HG03064 (cell line): ENCODE data around the gene GAK.

Experiments
- ATAC-seq: cut with Tn5 transposase; IDR thresholded peaks from one replicate; pipeline ENCODE4 v1.9.1; 2021; ENCODE audit warnings: low read depth; ENCODE audit not compliant: unreplicated experiment

GAK gene

DNA sequence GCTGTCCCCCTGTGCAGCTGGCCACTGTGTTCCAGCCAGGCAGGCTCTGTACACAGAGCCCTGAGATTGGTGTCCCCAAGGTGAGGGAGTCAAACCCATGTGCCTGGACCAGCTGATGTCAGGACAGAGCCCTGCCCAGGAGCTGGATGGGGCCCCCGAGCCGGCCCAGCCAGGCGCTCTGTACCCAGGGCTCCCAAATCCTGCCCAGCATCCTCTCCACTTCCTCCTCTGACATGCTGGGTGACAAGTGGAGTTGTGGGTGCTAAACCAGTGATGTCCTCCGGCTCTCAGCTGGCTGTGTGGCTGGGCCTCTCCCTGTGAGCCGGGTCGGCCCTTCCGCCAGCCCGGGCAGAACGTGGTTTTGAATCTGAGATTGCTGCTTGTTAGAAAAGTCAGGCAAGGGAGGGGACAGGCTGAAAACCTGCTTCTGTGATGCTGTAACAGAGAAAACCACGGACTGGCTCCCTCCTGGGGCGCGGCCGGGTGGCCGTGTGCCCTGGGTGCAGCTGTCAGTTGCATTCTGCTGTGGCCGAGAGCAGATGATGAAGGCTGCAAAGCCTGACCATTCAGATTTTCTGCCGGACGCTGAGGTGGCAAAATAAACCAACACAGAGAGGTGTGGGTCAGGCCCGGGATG, 98.3 kb downstream of the GAK start:
- ATAC-seq = no peak

DNA sequence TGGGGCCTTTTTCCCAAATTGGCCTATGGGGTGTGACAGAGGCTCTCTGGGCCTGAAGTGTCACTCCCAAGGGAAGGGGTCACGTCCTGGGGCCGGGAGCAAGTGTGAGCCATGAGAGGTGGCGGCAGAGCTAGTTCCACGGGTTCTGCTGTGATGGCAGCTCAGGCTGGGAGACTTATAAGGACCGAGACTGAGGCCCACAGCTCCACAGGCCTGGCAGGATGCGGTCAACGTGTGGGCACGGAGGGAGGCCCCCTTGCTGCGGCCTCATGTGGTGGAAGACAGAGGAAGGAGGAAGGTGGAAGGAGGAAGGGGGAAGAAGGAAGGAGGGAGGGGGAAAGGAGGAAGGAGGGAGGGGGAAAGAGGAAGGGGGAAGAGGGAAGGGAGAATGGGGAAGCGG, 99.0 kb downstream of the GAK start:
- no peak for ATAC-seq

DNA sequence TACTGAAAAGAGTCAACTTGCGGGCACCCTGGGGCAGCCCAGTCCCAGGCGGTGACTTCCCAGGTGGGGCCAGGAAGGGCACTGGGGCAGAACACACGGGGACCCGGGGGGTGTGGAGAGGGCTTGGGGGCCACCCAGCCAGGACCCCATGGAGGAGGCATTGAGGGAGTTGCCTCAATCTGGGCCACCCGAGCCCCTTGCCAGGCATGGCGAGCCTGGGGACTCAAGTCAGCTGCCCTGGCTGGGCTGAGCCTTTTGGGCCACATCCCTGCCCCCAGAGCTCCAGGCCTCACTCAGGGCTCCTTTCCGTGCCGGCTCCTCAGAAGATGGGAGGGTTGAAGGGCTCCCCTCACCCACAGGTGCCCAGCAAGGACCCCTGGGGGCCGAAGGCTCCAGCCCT, 99.6 kb downstream of the GAK start:
- ATAC-seq = no peak

DNA sequence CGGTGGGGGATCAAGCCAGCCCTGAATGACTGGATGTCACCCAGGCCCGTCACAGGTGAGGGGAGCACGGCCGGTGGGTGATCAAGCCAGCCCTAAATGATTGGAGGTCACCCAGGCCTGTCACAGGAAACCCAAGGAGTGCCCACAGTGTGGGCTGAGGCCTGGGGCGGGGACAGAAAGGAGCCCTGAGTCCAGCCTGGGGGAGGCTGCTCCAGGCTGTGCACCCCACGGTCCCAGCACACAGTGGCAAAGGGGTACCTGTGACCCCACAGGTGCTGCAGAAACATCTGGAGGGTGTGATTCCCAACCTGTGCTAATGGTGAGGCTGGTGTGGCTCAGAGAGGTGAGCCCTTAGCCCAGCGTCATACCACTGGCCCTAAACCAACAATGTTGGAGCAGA, 100.0 kb downstream of the GAK start:
- ATAC-seq = no peak

DNA sequence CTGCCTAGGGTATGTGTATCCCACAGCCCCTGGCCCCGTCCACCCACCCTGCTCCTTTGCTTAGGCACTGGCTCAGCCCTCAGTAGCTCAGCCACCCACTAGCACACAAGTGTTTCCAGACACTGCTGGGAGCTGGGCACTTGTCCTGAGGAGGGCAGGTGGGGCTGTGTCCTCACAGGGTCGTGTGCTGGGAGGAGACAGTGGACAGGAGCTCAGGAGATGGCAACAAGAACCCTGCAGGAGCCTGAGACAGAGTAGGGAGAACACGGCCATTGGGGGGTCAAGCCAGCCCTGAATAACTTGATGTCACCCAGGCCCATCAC, 100.7 kb downstream of the GAK start:
- no peak for ATAC-seq

DNA sequence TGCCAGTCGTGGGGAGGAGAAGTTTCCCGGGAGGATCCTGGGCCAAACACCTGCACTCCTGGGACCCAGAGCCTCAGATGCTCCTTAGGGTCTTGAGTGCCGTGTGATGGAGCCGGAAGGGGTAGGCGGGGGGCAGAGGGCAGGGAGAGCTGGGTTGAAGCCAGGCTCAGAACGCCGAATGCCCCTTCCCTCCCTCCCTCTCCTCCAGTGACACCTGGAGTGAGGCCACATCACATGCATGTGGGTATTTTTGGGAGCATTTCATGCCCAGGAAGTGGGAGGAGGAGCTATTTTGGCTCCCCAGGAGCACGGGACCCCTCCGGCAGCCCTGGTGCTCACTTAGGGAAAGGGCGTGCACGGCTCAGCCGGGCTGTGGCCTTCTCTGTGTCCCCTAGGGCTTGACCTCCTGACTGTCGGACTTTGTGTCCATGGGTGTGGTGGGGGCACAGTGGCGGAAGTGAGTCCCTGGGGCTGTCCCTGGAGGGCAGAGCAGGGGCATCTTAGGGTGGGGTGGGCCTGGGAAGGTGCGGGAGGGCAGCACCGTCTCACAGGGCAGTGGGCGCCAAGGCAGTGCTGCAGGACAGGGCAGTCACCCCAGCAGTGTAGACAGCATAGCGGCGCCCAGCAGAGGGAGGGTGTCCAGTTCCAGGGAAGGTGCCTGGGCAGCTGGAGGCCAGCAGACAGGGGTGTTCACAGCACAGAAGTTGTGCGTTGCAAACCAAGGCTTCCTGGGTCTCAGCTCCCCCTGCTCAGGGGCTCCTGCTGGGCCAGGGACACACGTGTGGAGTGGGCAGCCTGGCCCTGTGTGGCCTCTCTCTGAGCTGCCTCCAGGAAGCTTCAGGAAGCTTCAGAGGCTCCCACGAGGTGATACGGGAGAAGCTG, 101.3 kb downstream of the GAK start:
- ATAC-seq = no peak

DNA sequence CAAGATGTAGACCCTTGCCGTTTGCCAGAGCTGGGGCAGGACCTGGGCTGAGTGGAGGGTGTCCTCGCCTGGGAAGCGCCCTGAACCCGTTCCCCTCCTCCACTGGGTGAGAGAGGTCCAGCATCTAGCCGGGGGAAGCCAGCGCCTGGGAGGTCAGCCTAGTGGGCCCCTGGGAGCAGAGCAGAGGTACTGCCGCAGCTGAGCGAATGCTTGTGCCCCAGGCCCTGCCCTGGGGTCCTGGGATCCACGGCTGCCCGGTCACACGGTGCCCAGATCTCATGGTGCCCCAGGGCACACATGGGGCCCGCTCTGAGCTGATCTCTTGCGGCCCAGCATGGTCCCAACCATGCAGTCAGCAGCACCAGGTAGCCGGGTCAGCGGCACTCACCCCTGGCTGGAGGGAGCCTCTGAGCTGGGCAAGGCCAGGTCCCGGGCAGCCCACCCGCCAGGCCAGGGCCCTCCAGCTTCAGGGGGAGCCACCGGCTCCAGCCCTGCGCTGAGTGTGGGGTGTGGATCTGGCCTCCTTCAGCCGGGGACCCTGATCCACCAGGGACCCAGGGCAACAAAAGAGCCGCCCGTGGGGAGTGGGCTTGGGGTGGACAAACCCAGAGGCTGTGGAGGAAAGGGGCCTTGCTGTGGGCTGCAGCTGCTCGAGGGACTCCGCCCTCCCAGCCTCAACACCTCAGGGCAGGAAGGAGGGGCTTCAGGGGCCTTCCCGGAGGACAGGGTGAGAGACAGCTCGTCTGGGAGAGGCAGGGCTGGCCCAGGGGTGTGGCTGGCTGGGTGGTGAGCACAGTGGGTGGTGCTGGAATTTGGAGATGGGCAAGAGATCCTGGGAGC, 102.1 kb downstream of the GAK start:
- ATAC-seq = no peak

DNA sequence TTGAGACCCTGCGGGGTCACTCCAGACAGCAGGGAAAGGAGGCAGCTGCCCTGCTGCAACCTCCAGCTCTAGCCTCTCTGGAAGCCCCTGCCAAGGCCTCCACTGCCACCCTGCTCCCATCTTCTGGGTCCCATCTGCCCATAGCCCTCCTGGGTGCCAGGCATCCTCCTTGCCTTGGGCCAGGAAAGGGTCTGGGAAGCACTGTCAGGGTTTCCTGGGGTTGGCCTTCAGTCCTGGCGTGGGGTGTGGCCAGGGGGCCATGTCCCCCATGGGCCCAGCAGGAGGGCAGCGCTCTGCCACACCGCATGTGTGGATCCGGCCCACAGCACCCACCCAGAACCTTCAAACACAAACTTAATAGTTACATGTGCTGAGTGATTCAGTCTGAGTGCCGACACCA, 102.8 kb downstream of the GAK start:
- no peak for ATAC-seq

DNA sequence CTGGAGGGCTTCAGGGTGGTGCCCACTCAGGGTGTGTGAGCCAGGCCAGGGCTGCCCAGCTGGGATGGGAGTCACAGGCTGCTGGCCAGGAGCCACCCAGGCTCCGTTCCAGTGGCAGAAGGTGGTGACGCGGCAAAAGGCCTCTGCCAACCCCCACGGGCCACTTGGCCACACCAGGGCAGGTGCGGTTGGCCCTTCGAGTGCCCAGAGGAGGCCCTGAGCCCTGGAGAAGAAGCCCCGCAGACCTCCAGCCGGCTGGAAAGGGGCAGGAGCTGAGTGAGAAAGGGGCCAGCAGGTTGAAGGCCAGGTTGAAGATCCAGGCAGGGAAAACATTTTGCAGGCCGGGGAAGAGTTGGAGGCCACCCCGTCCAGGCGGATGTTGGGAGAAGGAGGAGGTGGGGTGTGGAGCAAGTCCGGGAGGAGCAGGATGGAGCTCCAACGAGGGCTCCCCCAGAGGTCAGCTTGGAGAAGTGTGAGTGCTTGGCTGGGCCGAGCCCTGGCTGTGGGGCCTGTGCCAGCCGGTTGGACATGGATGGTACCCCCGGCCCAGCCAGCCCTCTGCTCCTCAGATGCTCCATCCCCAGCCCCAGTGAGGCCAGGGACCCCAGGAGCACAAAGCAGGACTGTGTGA, 103.4 kb downstream of the GAK start:
- ATAC-seq = no peak

DNA sequence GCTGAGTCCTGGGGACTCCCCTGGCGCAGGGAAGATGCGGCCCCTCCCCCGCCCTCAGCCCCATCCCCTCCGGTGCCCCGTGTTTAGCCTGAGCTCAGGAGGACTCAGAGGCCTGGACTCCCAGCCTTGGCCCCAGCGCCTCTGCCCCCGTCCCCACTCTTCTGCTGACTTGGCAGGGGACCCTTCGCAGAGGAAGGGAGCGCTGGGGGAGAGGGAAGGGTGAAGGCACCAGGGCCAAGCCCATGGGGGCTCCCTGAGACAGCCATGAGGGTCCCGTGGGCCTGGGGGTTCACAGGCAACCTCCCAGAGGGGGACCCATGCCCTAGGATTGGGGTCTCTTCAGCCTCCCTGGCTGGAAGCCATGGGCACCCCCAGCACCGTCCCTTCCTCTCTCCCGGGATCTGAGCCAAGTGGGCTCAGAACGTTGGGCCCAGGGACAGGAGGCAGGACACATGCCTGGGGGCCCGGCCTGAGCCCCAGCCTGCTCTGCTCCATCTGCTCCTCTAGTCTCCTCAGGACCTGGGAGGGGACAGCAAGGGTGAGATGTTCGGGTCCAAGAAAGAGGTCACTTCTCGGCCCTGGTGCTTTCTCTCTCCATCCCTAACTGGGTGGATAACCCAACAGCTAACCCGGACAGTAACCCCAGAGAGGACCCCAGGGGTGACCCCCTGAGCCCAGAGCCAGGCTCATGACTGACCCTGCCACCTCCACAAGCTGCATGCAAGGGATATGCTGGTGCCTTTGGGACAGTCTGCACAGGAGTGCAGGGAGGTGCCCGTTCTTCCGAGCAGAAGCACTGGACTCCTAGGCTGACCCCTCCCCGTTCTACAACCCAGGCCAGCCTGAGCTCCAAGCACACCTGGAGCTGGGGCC, 104.7 kb downstream of the GAK start:
- no peak for ATAC-seq

DNA sequence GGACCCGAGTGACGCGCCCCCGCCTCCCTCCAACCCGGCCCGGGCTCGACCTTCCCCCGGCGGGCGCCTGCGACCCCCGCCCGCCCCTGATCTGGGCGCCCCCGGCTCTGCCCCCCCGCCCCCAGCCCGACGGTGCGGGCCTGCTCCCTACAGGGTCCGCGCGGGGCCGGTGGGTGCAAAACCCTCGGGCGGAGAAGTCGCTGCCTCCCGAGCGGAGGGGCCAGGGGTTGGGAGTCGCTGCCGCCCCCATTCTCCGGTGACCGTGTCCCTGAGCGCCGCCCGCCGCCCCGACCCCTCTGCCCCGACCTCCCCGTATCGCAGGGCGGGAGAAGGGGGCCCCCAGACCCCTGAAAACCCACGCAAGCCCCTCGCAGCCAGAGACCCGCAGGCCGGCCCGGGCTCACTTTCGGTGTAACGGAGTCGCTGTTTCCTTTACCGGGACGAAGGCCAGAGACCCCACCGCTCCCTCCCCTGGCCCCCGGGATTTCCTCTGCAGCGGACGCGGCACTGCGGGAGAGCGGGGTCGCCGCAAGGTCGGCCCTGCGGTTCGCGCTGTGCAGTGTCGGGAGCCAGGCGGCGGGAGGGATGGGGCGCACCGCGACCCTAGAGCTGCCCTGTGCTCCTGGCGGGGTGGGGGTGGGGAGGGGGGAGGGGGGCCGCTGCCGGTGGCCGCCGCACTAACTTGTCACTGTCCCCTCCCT, 105.5 kb downstream of the GAK start:
- ATAC-seq = no peak

DNA sequence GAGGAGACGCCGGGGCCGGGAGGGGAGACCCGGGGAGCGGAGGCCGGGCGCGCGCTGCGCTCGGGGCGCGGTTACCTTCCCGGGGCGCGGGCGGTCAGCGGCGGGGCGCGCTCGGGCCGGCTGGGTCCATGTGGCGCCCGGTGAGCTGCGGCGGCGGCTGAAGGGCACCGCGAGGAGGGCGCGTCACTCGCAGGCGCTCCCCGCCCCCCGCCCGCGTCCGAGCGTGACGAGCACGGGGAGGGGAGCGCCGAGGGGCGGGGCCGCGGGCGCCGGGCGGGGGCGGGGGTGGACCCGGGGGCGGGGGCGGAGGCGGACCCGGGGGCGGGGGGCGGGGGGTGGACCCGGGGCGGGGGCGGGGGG, 106.2 kb downstream of the GAK start, which contains the start of gene CPLX1:
Gene CPLX1, minus strand, starts transcription at position 159 of the 360 bp plus-strand sequence. CDS start 1,607 bp downstream, outside the sequence.
- no peak for ATAC-seq

DNA sequence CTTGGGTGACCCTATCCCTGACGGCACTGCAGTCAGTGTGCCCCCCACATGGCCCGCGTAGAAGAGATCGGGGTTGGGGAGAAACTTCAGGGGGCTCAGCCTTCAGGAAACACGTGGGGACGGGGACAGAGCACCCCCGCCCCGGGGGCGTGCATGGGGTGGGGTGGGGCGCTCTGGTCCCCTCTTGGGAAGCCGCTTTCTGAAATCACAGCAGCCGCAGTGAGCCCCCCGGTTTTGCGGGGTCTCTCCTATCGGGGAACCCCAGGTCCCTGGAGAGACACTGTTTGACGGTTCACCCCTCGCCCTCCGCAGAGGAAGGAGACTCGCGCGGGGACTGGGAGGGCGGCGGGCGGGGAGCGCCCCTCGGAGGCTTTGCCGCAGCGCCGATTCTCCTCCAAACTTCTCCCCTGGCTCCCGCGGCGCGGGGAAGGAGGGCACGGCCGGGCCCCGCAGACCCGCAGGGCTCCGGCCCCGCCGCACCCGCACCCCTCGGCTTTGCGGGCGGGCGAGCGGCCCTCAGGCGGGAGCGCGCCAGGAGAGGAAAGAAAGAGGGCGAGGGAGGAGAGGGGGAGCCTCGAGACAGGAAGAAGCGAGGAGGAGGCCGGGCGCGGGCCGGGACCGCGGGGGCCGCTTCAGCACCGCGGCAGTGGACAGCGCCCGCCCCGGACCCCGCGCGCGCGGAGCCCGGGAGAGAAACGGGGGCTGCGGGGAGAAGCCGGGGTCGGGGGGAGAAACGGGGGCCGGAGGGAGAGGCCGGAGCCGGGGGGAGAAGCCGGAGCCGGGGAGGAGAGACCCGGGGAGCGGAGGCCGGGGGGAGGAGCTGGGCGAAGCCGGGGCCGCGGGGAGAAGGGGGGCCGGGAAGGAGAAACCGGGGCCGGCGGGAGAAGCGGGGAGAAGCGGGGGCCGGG, 106.8 kb downstream of the GAK start:
- no peak for ATAC-seq

DNA sequence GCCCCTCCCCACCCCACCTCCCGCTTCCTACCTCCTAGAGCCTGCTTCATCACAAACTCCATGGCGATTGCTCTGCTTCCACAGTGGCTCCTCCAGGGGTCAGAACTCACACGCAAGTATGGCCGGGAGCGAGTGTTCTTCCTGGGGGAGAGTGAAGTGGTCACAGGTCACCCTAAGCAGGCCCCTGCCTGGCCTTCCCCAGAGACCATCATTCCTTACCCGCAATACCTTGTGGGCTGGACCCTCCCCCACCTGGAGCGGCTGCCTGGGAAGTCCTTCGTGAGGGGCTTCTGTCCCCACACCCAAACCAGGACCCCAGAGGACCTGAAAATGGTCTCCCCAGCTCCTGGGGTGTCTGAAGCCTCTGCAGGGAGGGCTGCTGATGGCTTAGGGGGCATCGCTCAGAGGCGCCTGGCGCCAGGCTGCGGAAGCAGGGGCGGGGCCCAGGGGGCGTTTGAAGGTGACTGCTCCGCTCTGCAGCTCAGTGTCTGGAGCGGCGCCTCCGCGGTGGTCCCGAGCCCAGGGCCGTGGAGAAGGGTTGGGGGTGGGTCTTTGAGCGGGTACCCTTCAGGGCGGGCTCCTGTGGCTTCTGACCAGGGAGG, 107.6 kb downstream of the GAK start:
- no peak for ATAC-seq

DNA sequence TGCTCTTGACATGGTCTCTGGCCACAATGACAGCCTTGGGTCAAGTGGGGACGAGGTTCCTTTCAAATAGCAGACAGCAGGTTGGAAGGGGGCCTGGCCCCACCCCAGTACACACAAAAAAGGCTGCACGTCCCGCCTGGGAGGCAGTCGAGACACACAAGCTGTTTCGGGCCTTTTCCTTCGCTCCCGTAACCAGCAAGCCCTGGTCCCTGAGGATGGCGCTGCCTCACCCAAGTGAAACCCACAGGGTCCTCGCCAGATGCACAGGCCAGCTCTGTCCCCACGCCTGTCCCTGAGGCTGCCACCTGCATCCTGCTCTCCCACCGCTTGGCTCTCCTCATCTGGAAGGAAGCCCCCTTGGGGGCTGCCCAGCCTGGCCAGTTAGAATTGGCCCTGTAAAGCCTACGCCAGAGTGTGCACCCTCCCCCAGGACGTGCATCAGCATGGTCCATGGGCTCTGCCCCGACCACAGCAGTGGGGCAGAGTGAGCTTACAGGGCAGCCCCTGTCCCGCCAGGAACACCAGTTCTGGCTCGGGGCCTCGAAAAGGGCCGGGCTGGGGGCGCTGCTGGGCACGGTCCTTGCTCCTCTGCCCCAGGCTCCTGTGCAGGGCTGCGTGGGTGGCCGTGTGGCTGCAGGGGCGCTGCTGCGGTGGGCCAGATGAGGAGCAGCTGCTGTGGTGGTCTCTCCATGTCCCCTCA, 108.2 kb downstream of the GAK start:
- no peak for ATAC-seq

DNA sequence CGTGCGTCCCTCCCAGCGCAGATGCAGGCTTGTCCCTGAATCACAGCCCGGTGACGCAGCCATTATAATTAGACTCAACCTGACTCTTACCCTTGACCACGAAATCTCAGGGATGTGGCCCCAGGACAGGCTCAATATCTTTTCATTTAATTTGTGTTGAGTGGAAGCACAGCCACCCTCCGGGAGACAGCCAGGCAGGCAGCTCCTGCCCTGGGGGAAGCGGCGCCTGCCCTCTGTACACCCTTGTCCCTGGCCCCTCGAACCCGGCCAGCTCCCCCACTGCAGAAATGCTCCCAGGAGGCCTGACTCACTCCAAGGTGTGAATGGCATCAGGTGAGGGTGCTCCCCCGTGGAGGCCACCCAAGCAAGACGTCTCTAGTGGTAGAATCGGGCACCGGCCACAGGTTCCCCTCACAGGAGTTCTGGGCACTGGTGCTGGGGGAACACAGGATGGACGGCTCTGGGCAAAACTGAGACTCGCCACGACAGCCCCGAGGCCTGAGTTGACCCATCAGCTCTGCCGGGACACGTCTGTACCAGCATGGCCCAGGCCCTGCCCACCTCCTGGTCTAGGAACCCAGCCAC, 108.8 kb downstream of the GAK start:
- no peak for ATAC-seq
